ENCODE data around the gene TRAPPC10. TPM values are rescaled to one million over a fixed set of nuclear protein-coding genes. Genes with fewer than 3 reads are reported as not detected.

Gene TRAPPC10
- total and polyA plus RNA-seq, 9 of the 15 experiments (the other 6 are each of a cell fraction or from before 2014, with no cell fraction given) = 1.1 to 33.8 (median 24.3) TPM

DNA sequence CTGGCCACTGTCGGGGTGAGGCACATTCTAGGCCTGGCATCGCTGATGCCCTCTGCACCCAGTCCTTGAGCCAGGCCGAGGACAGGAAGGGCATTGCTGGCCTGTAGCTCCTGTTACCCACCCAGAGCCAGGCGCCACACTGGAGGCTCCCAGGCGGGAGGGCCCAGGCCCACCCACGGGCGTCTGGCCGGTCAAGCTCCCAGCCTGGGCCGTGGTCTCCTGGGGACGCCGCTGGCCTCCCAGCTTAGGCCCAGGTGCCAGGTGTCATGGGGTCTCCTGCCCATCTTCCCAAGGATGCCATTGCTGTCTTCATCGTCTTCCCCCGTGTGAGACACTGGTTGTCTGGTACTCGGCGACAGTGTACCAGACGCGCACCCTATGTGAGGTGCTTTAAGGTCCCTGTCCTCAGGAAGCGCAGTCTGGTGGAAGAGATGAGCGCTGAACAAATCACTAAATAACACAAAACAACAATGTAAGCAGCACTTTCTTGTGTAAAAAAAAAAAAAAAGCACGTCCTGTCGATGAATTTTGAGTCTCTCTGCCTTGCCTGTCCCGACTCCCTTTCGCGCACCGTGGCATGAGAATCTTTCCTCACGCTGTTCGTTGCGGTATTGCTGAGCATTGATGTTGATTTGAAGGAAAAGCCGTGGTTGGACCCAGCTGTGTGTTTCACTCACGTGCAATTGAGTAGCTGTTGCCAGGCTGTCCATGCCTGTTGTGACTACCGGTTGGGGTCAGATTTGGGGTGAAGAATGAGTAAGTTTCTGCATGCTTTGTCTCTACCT lies 27.0 kb upstream of the TRAPPC10 start:
- ChIA-PET POLR2A (interaction anchor here (0.5 to 1.1 kb wide), 4 partner anchors 10 to 294 kb away, joined by 3 to 5 read pairs (median 3); no protein-coding TSS in a partner anchor), CTCF (ENCODE audit: low intra/inter-chr PET ratio) (no interaction called here)
- H2AFZ ChIP-seq (ENCODE audit: low read depth, low read length) = no peak overlapping the region
- FAIRE-seq (peak; percentile 44), DNase-seq (ENCODE audit: extremely low read depth in 1 of 4, low spot score in 3 of 4) (no peak), ATAC-seq (peak; percentile 10; the same call in 2 of the 3 replicates)
- in situ Hi-C loops (cut with MboI) (no loop called here), intact Hi-C loops (cut with micrococcal nuclease) (no loop called here)
- no peak overlapping the region for H3K27ac ChIP-seq (ENCODE audit: extremely low read depth, low read depth, low read length)
- WGBS (ENCODE audit: insufficient coverage, low coverage, missing lambda C conversion rate) = 80% methylated on average over 31 of the region's 31 CpGs
- H3K4me2 ChIP-seq (ENCODE audit: insufficient read depth, low read length) = no peak overlapping the region
- no peak overlapping the region for H3K4me3 ChIP-seq
- H3K27me3 ChIP-seq (ENCODE audit: control insufficient read depth in 2 of 2, insufficient read depth in 2 of 2, low read length in 2 of 2) = no peaks in the 10 kb centered on the region
- H3K4me1 ChIP-seq (replicated peaks in 1 of 2; ENCODE audit: control insufficient read depth in 2 of 2, insufficient read depth in 2 of 2, low read length in 2 of 2) = peaks cover 0 to 55% of the 10 kb centered on the region in 2 experiments; a peak in 3 of 5 replicates
- H3K9ac ChIP-seq (ENCODE audit: insufficient read depth in 1 of 2, low read depth in 2 of 2, low read length in 2 of 2) = no peak overlapping the region; a peak in 1 of 4 replicates
- no peaks in the 10 kb centered on the region for H3K9me3 ChIP-seq (replicated peaks; ENCODE audit: control insufficient read depth, insufficient read depth, low read depth, low read length)
- H3K9me1 ChIP-seq (ENCODE audit: control insufficient read depth, insufficient read depth, low read length) = no peaks in the 10 kb centered on the region
- BruUV-seq (replicated peaks) = no TSS peak
- H4K20me1 ChIP-seq (replicated peaks; ENCODE audit: control insufficient read depth, insufficient read depth, low read length) = no peaks in the 10 kb centered on the region; the same call in 1 of the 2 replicates
- H3K36me3 ChIP-seq (ENCODE audit: control insufficient read depth, insufficient read depth, low read length) = peaks cover 28% of the 10 kb centered on the region; the same call in 2 of the 3 replicates
- no peaks in the 10 kb centered on the region for H3K79me2 ChIP-seq (ENCODE audit: control insufficient read depth, insufficient read depth, low read length)
- TF ChIP-seq POLR2AphosphoS2 (IDR thresholded peaks at IDR 0.05; ENCODE audit: low read length) = peak; percentile 88; the same call in 1 of the 2 replicates
- TF ChIP-seq ZNF197 (CRISPR knock-in tag; IDR thresholded peaks at IDR 0.05; ENCODE audit: low read depth) = no peak
- TF ChIP-seq POLR2A (conservative IDR thresholded peaks at IDR 0.05) = peak; percentile 35; the same call in 1 of the 2 replicates
- no peak for TF ChIP-seq FOXJ3 (CRISPR knock-in tag; IDR thresholded peaks at IDR 0.05)
- no peak for TF ChIP-seq BCL6 (CRISPR knock-in tag; IDR thresholded peaks at IDR 0.05)
- no peak for TF ChIP-seq HIVEP1 (CRISPR knock-in tag; IDR thresholded peaks at IDR 0.05)
- no peak for TF ChIP-seq MAZ (CRISPR knock-in tag; conservative IDR thresholded peaks at IDR 0.05 in 1 of 2, IDR thresholded peaks at IDR 0.05 in 1 of 2)
- no peak for TF ChIP-seq XRCC4 (IDR thresholded peaks at IDR 0.05; ENCODE audit: extremely low read depth, insufficient read depth, insufficient read length)
- TF ChIP-seq NFIC (IDR thresholded peaks at IDR 0.05) = no peak
- TF ChIP-seq, protein P1, sequence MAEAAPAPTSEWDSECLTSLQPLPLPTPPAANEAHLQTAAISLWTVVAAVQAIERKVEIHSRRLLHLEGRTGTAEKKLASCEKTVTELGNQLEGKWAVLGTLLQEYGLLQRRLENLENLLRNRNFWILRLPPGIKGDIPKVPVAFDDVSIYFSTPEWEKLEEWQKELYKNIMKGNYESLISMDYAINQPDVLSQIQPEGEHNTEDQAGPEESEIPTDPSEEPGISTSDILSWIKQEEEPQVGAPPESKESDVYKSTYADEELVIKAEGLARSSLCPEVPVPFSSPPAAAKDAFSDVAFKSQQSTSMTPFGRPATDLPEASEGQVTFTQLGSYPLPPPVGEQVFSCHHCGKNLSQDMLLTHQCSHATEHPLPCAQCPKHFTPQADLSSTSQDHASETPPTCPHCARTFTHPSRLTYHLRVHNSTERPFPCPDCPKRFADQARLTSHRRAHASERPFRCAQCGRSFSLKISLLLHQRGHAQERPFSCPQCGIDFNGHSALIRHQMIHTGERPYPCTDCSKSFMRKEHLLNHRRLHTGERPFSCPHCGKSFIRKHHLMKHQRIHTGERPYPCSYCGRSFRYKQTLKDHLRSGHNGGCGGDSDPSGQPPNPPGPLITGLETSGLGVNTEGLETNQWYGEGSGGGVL (CRISPR knock-in tag; IDR thresholded peaks at IDR 0.05) = no peak
- peak; percentile 39 for TF ChIP-seq POLR2B (IDR thresholded peaks at IDR 0.05; ENCODE audit: low read depth, partially characterized antibody)
- no peak for TF ChIP-seq POLR3A (IDR thresholded peaks at IDR 0.05; ENCODE audit: borderline replicate concordance, extremely low read depth, insufficient read depth, insufficient read length)
- TF ChIP-seq ZNF561 (CRISPR knock-in tag; conservative IDR thresholded peaks at IDR 0.05) = no peak
- TF ChIP-seq, protein P2, sequence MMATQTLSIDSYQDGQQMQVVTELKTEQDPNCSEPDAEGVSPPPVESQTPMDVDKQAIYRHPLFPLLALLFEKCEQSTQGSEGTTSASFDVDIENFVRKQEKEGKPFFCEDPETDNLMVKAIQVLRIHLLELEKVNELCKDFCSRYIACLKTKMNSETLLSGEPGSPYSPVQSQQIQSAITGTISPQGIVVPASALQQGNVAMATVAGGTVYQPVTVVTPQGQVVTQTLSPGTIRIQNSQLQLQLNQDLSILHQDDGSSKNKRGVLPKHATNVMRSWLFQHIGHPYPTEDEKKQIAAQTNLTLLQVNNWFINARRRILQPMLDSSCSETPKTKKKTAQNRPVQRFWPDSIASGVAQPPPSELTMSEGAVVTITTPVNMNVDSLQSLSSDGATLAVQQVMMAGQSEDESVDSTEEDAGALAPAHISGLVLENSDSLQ (IDR thresholded peaks at IDR 0.05) = no peak
- TF ChIP-seq, protein P3, sequence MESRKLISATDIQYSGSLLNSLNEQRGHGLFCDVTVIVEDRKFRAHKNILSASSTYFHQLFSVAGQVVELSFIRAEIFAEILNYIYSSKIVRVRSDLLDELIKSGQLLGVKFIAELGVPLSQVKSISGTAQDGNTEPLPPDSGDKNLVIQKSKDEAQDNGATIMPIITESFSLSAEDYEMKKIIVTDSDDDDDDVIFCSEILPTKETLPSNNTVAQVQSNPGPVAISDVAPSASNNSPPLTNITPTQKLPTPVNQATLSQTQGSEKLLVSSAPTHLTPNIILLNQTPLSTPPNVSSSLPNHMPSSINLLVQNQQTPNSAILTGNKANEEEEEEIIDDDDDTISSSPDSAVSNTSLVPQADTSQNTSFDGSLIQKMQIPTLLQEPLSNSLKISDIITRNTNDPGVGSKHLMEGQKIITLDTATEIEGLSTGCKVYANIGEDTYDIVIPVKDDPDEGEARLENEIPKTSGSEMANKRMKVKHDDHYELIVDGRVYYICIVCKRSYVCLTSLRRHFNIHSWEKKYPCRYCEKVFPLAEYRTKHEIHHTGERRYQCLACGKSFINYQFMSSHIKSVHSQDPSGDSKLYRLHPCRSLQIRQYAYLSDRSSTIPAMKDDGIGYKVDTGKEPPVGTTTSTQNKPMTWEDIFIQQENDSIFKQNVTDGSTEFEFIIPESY (CRISPR knock-in tag; IDR thresholded peaks at IDR 0.05) = peak; percentile 53
- TF ChIP-seq RBM22 (IDR thresholded peaks at IDR 0.05; ENCODE audit: low read depth, low read length, poor library complexity, severe bottlenecking) = peak; percentile 78
- TF ChIP-seq STAT5A (IDR thresholded peaks at IDR 0.05; ENCODE audit: borderline replicate concordance, low read length) = no peak

Measured in K562 (cell line).